GM23248 (cell line): ENCODE measurements around the gene UBA3. TPM values are rescaled to one million over a fixed set of nuclear protein-coding genes. Genes with fewer than 3 reads are reported as not detected.

Experiments used
- DNase-seq: peaks from one replicate; pipeline ENCODE4 v3.0.0-alpha.2; 2015
- H2AFZ ChIP-seq: fragments of 200-600 bp; sonication (generic); 2 replicates; pipeline ENCODE4 v1.6.1; 2016; ENCODE audit warnings: antibody characterized with exemption
- H3F3A ChIP-seq: fragments of 200-600 bp; sonication (generic); 2 replicates; pipeline ENCODE4 v1.6.1; 2016; ENCODE audit warnings: mild to moderate bottlenecking, antibody characterized with exemption, mixed run types; ENCODE audit not compliant: insufficient read depth
- H3K27ac ChIP-seq: fragments of 200-600 bp; sonication (generic); 2 replicates; pipeline ENCODE4 v1.5.1; 2016; ENCODE audit warnings: mild to moderate bottlenecking
- H3K27me3 ChIP-seq: fragments of 200-600 bp; sonication (generic); replicated peaks from 2 replicates; pipeline ENCODE4 v1.6.1; 2016; ENCODE audit warnings: mild to moderate bottlenecking; ENCODE audit not compliant: insufficient read depth
- H3K36me3 ChIP-seq: fragments of 200-600 bp; sonication (generic); 2 replicates; pipeline ENCODE4 v1.6.1; 2016; ENCODE audit warnings: low read depth, mild to moderate bottlenecking
- H3K4me1 ChIP-seq: fragments of 200-600 bp; sonication (generic); 2 replicates; pipeline ENCODE4 v1.6.1; 2016; ENCODE audit warnings: mild to moderate bottlenecking; ENCODE audit not compliant: insufficient read depth
- H3K4me2 ChIP-seq: fragments of 200-600 bp; sonication (generic); one replicate; pipeline ENCODE4 v1.6.1; 2016; ENCODE audit warnings: mild to moderate bottlenecking; ENCODE audit not compliant: unreplicated experiment
- H3K4me3 ChIP-seq: fragments of 200-600 bp; sonication (generic); 2 replicates; pipeline ENCODE4 v1.5.1; 2016; ENCODE audit warnings: mild to moderate bottlenecking
- H3K79me2 ChIP-seq: fragments of 200-600 bp; sonication (generic); 2 replicates; pipeline ENCODE4 v1.6.1; 2016; ENCODE audit warnings: mild to moderate bottlenecking; ENCODE audit not compliant: insufficient read depth
- H3K9ac ChIP-seq: fragments of 200-600 bp; sonication (generic); 2 replicates; pipeline ENCODE4 v1.6.1; 2016; ENCODE audit warnings: mild to moderate bottlenecking
- H3K9me2 ChIP-seq: fragments of 200-600 bp; sonication (generic); 2 replicates; pipeline ENCODE4 v1.6.1; 2016; ENCODE audit warnings: mixed run types, mild to moderate bottlenecking, moderate library complexity; ENCODE audit not compliant: insufficient read depth
- H3K9me3 ChIP-seq: fragments of 200-600 bp; sonication (generic); one replicate; pipeline ENCODE4 v1.6.1; 2017; ENCODE audit warnings: low read depth
- H4K20me1 ChIP-seq: fragments of 200-600 bp; sonication (generic); 2 replicates; pipeline ENCODE4 v1.6.0; 2016; ENCODE audit not compliant: insufficient read depth
- EZH2 ChIP-seq: fragments of 200-600 bp; sonication (generic); IDR thresholded peaks from 2 replicates; pipeline ENCODE4 v1.6.1; 2018; ENCODE audit warnings: antibody characterized with exemption, mild to moderate bottlenecking; ENCODE audit not compliant: insufficient read depth, poor library complexity, severe bottlenecking
- EZH2phosphoT487 ChIP-seq: fragments of 200-600 bp; sonication (generic); IDR thresholded peaks from 2 replicates; pipeline ENCODE4 v1.6.1; 2018; ENCODE audit warnings: antibody characterized with exemption, moderate library complexity, mild to moderate bottlenecking, low read depth; ENCODE audit not compliant: insufficient read depth
- WGBS, 2 experiments: methylation state at CpG; one replicate each; pipeline ENCODE4 v1.1.6; 2015 to 2017; ENCODE audit warnings: low lambda C conversion rate in 2 of 2, low coverage in 1 of 2; ENCODE audit errors: missing lambda C conversion rate in 2 of 2; 5-methylcytosine and 5-hydroxymethylcytosine counted together
- in situ Hi-C: fragments of 300-500 bp; cut with MboI; formaldehyde crosslinking; loops from 2 replicates; pipeline ENCODE4 v1.15.0; 2020
- polyA plus RNA-seq: library from polyadenylated mRNA; unstranded; fragments of >200 nt; fragmentation: Nextera tagmentation; extraction: Ambion mirVana; gene quantifications from 2 replicates; pipeline ENCODE4 v1.2.1, GENCODE V29; 2016
- total RNA-seq: library from RNA; depleted of rRNA; stranded (reverse); fragments of >200 nt; shearing (Covaris generic); gene quantifications from 2 replicates; pipeline ENCODE4 v1.2.3, GENCODE V29; 2014

UBA3 gene
- total and polyA plus RNA-seq, 2 experiments from 2014 or later = 64.0 to 65.0 TPM

DNA sequence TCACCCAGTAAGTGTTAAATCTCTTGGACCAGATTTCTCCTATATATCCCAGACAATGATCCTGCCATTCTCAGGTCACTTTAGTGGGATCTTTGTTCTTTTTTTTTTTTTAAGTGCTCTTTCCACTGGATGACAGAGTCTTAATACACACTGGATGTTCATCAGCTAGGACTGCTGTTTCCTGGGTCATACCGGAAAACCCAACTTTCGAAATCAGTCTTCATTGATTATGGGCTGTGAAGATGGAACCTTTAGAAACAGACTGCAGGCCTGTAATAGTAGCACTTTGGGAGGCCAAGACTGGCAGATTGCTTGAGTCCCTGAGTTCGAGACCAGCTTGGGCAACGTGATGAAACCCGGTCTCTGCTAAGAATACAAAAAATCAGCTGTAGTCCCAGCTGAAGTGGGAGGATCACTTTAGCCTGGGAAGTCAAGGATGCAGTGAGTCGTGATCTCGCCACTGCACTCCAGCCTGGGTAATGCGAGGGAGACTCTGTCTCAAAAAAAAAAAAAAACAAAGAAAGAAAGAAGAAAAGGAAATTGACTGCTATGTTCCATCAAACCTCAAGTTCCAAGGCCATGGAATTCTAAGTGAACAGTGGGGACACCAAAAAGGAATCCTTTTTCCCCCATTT, 69.0 kb downstream of the UBA3 start:
- peak overlapping the region; percentile 93 for H3K4me2 ChIP-seq
- peak overlapping the region; percentile 81 for H3K4me3 ChIP-seq
- in situ Hi-C loops = no loop called here
- peak overlapping the region; percentile 95 for H3K27ac ChIP-seq
- H2AFZ ChIP-seq = no peak overlapping the region
- H3K79me2 ChIP-seq = peaks cover 56% of the 10 kb centered on the region
- peaks cover 52% of the 10 kb centered on the region for H3K4me1 ChIP-seq
- 94 to 97% methylated on average over 7 to 8 of the region's 8 CpGs for WGBS, 2 experiments
- no peaks in the 10 kb centered on the region for H3K9me3 ChIP-seq
- H3K27me3 ChIP-seq = no peaks in the 10 kb centered on the region
- H3K9ac ChIP-seq = peak overlapping the region; percentile 95
- H3F3A ChIP-seq = peaks cover 55% of the 10 kb centered on the region
- no peaks in the 10 kb centered on the region for H3K9me2 ChIP-seq
- TF ChIP-seq EZH2 (no peak), EZH2phosphoT487 (no peak)
- H4K20me1 ChIP-seq = no peaks in the 10 kb centered on the region
- DNase-seq = peak; percentile 65
- peaks cover 28% of the 10 kb centered on the region for H3K36me3 ChIP-seq

DNA sequence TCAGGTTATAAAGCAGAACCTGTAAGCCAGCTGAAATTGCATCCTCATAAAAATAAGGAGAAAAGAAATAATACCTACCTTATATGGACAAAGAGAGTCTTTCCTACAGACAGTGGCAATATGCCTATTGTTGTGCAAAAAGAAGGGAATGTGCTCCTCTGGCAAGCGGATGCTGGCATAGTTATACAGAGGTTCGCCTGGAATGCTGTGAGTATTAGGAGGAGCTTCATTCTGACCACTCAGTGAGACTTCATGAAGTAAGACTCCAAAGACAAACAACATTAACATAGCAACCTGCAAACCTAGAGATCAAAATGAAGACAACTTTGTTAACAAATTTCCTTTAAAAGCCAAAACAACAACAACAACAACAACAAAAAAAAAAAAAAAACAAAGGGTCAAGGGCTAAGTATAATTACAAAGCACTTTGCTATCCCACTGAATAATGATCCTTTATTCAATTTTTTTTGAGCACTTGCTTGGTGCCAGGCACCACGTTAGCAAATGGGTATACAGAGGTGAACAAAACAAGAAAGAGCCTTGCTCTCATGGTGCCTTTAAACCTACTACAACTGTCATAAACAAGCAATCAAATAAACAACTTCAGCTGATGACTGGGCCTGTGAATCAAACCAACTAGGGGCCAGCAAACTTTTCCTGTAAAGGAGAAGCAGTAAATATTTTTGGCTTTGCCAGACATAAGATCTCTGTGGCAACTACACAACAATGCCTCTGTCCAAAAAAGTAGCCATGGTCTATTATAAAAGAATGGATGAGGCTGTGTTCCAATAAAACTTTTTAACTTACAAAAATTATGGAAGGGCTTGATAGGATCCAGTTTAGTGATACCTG, 70.4 kb downstream of the UBA3 start:
- peak; percentile 98 for DNase-seq
- H3K27ac ChIP-seq = peak overlapping the region; percentile 95
- peaks cover 49% of the 10 kb centered on the region for H3F3A ChIP-seq
- 1% methylated on average over 3 of the region's 3 CpGs for WGBS, 2 experiments
- H3K4me1 ChIP-seq = peaks cover 46% of the 10 kb centered on the region
- H3K79me2 ChIP-seq = peaks cover 52% of the 10 kb centered on the region
- no peak overlapping the region for H2AFZ ChIP-seq
- H3K36me3 ChIP-seq = peaks cover 41% of the 10 kb centered on the region
- TF ChIP-seq EZH2phosphoT487 (no peak), EZH2 (no peak)
- no peaks in the 10 kb centered on the region for H3K9me2 ChIP-seq
- in situ Hi-C loops = no loop called here
- H3K4me2 ChIP-seq = peak overlapping the region; percentile 85
- H3K27me3 ChIP-seq = no peaks in the 10 kb centered on the region
- H3K9ac ChIP-seq = peak overlapping the region; percentile 95
- H4K20me1 ChIP-seq = no peaks in the 10 kb centered on the region
- H3K9me3 ChIP-seq = no peaks in the 10 kb centered on the region
- peak overlapping the region; percentile 47 for H3K4me3 ChIP-seq

DNA sequence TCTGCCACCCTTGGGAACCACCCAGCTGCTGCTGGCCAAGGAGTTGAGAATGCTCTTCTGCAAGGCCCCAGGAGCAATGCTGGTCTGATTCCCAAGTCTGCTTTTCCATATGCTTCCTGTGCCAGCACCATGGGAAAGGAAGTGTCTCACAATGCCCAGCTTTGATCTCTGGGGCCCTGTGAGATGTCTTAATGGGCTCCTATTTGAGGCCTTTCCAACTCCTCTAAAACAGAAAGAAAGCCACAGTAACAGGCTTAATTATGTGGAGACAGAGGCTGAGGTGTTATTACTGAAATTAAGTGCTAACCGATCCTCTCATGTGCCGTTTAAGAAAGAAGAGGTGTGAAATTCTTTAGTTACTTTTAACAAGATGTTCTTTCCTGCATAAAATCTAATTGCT, 71.2 kb downstream of the UBA3 start:
- peak; percentile 50 for DNase-seq
- H3K4me2 ChIP-seq = peak overlapping the region; percentile 85
- H3K27ac ChIP-seq = peak overlapping the region; percentile 95
- peaks cover 49% of the 10 kb centered on the region for H3K36me3 ChIP-seq
- H3K4me1 ChIP-seq = peaks cover 39% of the 10 kb centered on the region
- H3K27me3 ChIP-seq = no peaks in the 10 kb centered on the region
- H3K4me3 ChIP-seq = peak overlapping the region; percentile 47
- H3F3A ChIP-seq = peaks cover 41% of the 10 kb centered on the region
- H4K20me1 ChIP-seq = no peaks in the 10 kb centered on the region
- peak overlapping the region; percentile 58 for H3K9ac ChIP-seq
- no peaks in the 10 kb centered on the region for H3K9me2 ChIP-seq
- no peak overlapping the region for H2AFZ ChIP-seq
- in situ Hi-C loops = no loop called here
- 9 to 31% methylated on average over 2 of the region's 2 CpGs for WGBS, 2 experiments
- peaks cover 45% of the 10 kb centered on the region for H3K79me2 ChIP-seq
- H3K9me3 ChIP-seq = no peaks in the 10 kb centered on the region
- TF ChIP-seq EZH2phosphoT487 (no peak), EZH2 (no peak)

DNA sequence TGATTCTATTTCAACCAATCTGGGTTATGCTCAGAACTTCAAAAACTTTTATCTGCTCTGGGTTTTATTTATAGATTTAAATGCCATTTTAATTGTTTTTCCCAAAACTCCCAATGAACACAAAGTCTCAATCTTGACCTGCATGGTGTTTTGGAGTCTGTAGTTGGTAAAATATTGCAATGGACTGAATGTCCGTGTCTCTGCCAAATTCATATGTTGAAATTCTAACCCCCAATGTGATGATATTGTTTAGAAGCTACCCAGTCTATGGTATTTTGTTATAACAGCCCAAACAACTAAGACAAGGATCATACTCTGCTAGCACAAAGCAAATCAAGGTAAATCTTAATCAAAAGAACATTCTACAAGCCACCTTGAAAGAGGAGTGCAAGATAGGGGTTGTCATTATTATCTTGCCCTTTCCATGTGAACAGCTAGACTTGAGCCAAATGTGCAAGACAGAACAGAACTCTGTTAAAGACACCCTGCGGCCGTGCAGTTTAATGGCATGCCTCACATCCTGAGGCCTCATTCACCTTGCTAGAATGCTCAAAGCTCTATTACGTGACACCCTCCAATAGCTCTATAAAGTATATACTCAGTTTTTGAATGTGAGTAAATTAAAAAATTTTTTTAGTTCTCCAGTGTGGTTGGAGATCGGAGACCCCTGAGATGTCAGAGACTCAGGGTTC, 74.2 kb downstream of the UBA3 start:
- H3K9ac ChIP-seq = no peak overlapping the region
- H3K27me3 ChIP-seq = no peaks in the 10 kb centered on the region
- no peak overlapping the region for H3K4me2 ChIP-seq
- in situ Hi-C loops = no loop called here
- no peaks in the 10 kb centered on the region for H3K9me3 ChIP-seq
- no peak for DNase-seq
- TF ChIP-seq EZH2phosphoT487 (no peak), EZH2 (no peak)
- peaks cover 41% of the 10 kb centered on the region for H3K79me2 ChIP-seq
- H3K4me1 ChIP-seq = peaks cover 24% of the 10 kb centered on the region
- peaks cover 76% of the 10 kb centered on the region for H3K36me3 ChIP-seq
- no peak overlapping the region for H2AFZ ChIP-seq
- H3K27ac ChIP-seq = no peak overlapping the region
- peaks cover 20% of the 10 kb centered on the region for H3F3A ChIP-seq
- H4K20me1 ChIP-seq = no peaks in the 10 kb centered on the region
- 97 to 99% methylated on average over 5 of the region's 5 CpGs for WGBS, 2 experiments
- H3K9me2 ChIP-seq = no peaks in the 10 kb centered on the region
- H3K4me3 ChIP-seq = no peak overlapping the region
